Endodermal cell (in vitro differentiated cells): ENCODE results near the gene NACAD. TPM values are rescaled to one million over a fixed set of nuclear protein-coding genes. Genes with fewer than 3 reads are reported as not detected.

Experiments used
- DNase-seq: peaks from one replicate; pipeline ENCODE4 v3.0.0-alpha.2; 2017
- H3K27ac ChIP-seq: 2 replicates; pipeline ENCODE4 v1.5.1; 2013; ENCODE audit warnings: mild to moderate bottlenecking, low read depth, low read length, moderate library complexity
- H3K27me3 ChIP-seq: 2 replicates; pipeline ENCODE4 v1.6.1; 2013; ENCODE audit warnings: mild to moderate bottlenecking, low read length, moderate library complexity; ENCODE audit not compliant: insufficient read depth, control insufficient read depth, poor library complexity, severe bottlenecking
- H3K36me3 ChIP-seq: 2 replicates; pipeline ENCODE4 v1.7.0; 2013; ENCODE audit warnings: mild to moderate bottlenecking, low read length, moderate library complexity; ENCODE audit not compliant: control insufficient read depth, insufficient read depth
- H3K4me1 ChIP-seq: one replicate; pipeline ENCODE4 v1.7.0; 2013; ENCODE audit warnings: low read length; ENCODE audit not compliant: control insufficient read depth, insufficient read depth
- H3K4me3 ChIP-seq: 2 replicates; pipeline ENCODE4 v1.5.1; 2013; ENCODE audit warnings: mild to moderate bottlenecking, low read length, moderate library complexity
- H3K9ac ChIP-seq: 2 replicates; pipeline ENCODE4 v1.6.1; 2013; ENCODE audit warnings: mild to moderate bottlenecking, low read length, moderate library complexity; ENCODE audit not compliant: poor library complexity, severe bottlenecking; ENCODE audit errors: extremely low read depth
- H3K9me3 ChIP-seq: 2 replicates; pipeline ENCODE4 v1.6.1; 2013; ENCODE audit warnings: mild to moderate bottlenecking, low read length, moderate library complexity; ENCODE audit not compliant: control insufficient read depth
- H3K27ac Mint-ChIP-seq: 2 replicates; pipeline ENCODE4 v1.8.0; 2020; ENCODE audit warnings: mixed read lengths
- H3K27me3 Mint-ChIP-seq: 2 replicates; pipeline ENCODE4 v1.8.0; 2021; ENCODE audit warnings: mild to moderate bottlenecking, mixed read lengths; ENCODE audit not compliant: insufficient read depth
- H3K36me3 Mint-ChIP-seq: 2 replicates; pipeline ENCODE4 v1.8.0; 2020; ENCODE audit warnings: low read depth, mixed read lengths
- H3K4me1 Mint-ChIP-seq: 2 replicates; pipeline ENCODE4 v1.8.0; 2020; ENCODE audit warnings: mixed read lengths
- H3K4me3 Mint-ChIP-seq: 2 replicates; pipeline ENCODE4 v1.8.0; 2020; ENCODE audit warnings: mild to moderate bottlenecking, moderate library complexity, mixed read lengths
- H3K9me3 Mint-ChIP-seq: 2 replicates; pipeline ENCODE4 v1.8.0; 2020; ENCODE audit warnings: mild to moderate bottlenecking, mixed read lengths
- WGBS, 2 experiments: methylation state at CpG; one replicate each; pipeline versions ENCODE4 v1.1.5 to v1.1.7; 2013; ENCODE audit warnings: missing lambda C conversion rate in 2 of 2, mixed read lengths in 1 of 2; ENCODE audit not compliant: insufficient coverage in 1 of 2, insufficient read length in 1 of 2; 5-methylcytosine and 5-hydroxymethylcytosine counted together
- total RNA-seq, 2 donors: library from RNA; stranded (reverse); fragmentation: NEBNext Ultra II Directional in 1 of 2; extraction: Animal tissue kit (Norgen Biotek cat#: 25700) in 1 of 2; gene quantifications; 2 replicates in 1 of 2; 3 replicates in 1 of 2; pipeline ENCODE4 v1.2.1, GENCODE V29; 2021
- TF ChIP-seq, protein P1 (sequence below): fragments of 200-600 bp; sonication (generic); conservative IDR thresholded peaks from 2 replicates; pipeline ENCODE4 v1.5.0; 2021; ENCODE audit warnings: antibody characterized with exemption, mild to moderate bottlenecking

NACAD gene
- total RNA-seq, 2 donors from 2014 or later, result 5.8 to 6.7 TPM

DNA sequence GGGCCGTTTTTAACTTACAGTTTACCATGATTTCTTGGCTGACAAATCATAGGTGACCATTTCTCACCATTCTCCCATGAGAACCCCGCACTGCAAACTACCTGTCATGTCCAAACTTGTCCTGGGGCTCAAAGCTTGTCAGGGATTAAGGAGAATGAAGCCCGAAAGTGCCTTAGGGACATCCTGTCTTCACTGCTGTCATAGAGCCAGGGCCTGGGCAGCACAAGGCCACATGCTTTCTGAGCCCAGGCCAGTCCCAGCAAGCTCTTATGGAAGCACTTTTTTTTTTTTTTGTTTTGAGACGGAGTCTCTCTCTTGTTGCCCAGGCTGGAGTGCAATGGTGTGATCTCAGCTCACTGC is 54.9 kb downstream of the NACAD start:
- WGBS, 2 experiments, result 92 to 93% methylated on average over 2 to 4 of the region's 4 CpGs

DNA sequence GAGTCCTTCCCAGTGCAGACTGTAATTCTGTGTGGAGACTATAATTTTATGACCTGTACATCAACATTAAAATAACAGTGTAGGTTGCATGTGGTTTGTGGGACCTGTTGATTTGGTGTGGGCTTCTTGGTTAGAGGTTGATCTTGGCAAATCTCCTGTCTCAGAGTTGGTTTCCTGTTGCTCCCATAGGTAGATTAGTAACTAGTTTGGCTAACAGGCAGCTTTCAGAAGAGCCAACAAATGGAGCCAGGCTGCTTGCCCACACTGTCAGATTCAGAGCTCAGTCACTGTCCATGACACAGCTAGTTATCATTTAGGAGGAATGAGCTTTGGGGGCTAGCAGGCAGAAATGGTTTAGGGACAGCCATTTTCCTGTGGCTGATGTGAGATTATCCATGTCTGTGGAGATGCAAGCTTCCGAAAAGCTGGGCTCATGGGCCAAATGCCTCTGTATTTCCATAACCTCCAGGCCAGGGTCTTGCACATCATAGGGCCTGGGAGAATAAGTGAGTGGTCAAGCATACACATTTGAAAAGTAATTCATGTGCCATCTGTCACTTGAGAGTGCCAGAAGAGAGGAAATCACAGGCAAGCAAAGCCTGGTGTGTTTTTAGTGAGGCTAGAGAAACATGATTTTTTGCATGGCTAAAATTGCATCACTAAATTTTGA is 55.4 kb downstream of the NACAD start:
- Mint-ChIP-seq H3K9me3 (no peaks in the 10 kb centered on the region), H3K27me3 (no peaks in the 10 kb centered on the region), H3K4me3 (no peak overlapping the region), H3K4me1 (peaks cover 42% of the 10 kb centered on the region), H3K36me3 (peaks cover 12% of the 10 kb centered on the region), H3K27ac (no peak overlapping the region)
- no peak overlapping the region for H3K9ac ChIP-seq
- peaks cover 3% of the 10 kb centered on the region for H3K4me1 ChIP-seq
- no peaks in the 10 kb centered on the region for H3K9me3 ChIP-seq
- peaks cover 9% of the 10 kb centered on the region for H3K36me3 ChIP-seq
- TF ChIP-seq, protein P1, sequence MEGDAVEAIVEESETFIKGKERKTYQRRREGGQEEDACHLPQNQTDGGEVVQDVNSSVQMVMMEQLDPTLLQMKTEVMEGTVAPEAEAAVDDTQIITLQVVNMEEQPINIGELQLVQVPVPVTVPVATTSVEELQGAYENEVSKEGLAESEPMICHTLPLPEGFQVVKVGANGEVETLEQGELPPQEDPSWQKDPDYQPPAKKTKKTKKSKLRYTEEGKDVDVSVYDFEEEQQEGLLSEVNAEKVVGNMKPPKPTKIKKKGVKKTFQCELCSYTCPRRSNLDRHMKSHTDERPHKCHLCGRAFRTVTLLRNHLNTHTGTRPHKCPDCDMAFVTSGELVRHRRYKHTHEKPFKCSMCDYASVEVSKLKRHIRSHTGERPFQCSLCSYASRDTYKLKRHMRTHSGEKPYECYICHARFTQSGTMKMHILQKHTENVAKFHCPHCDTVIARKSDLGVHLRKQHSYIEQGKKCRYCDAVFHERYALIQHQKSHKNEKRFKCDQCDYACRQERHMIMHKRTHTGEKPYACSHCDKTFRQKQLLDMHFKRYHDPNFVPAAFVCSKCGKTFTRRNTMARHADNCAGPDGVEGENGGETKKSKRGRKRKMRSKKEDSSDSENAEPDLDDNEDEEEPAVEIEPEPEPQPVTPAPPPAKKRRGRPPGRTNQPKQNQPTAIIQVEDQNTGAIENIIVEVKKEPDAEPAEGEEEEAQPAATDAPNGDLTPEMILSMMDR, result no peak
- H3K4me3 ChIP-seq, result no peak overlapping the region
- 88 to 93% methylated on average over 1 of the region's 1 CpG for WGBS, 2 experiments
- no peak overlapping the region for H3K27ac ChIP-seq
- no peaks in the 10 kb centered on the region for H3K27me3 ChIP-seq
- DNase-seq, result no peak

More for the DNA sequence above, 54.9 kb downstream of the NACAD start:
- H3K4me1 Mint-ChIP-seq, result peaks cover 42% of the 10 kb centered on the region
- no peak overlapping the region for H3K27ac Mint-ChIP-seq
- no peaks in the 10 kb centered on the region for H3K9me3 ChIP-seq
- no peaks in the 10 kb centered on the region for H3K27me3 Mint-ChIP-seq
- DNase-seq, result no peak
- no peak overlapping the region for H3K4me3 Mint-ChIP-seq
- no peak overlapping the region for H3K27ac ChIP-seq
- peaks cover 3% of the 10 kb centered on the region for H3K4me1 ChIP-seq
- no peaks in the 10 kb centered on the region for H3K27me3 ChIP-seq
- no peak overlapping the region for H3K4me3 ChIP-seq
- no peak overlapping the region for H3K9ac ChIP-seq
- peaks cover 14% of the 10 kb centered on the region for H3K36me3 ChIP-seq
- peaks cover 17% of the 10 kb centered on the region for H3K36me3 Mint-ChIP-seq
- no peaks in the 10 kb centered on the region for H3K9me3 Mint-ChIP-seq
- TF ChIP-seq, protein P1, result no peak

DNA sequence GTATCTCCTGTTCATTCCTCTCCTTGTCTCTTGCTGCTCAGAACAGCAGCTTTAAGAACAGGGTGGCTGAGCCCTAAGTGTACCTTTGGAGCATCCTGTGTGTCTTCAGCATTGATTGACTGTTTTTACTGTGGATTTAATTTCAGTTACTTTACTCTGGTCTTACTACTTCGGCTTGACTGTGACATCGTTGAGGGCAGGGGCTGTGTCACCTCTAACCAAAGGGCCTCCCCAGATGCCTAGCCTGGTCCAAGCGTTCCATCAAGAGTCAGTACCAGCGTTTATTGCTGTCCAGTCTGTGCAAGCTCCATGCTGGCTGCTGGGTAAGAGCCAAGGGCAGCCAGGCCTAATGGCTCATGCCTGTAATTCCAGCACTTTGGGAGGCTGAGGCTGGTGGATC is 56.3 kb downstream of the NACAD start:
- TF ChIP-seq, protein P1, result no peak
- Histone ChIP-seq H3K4me3 (no peak overlapping the region), H3K36me3 (peaks cover 12% of the 10 kb centered on the region), H3K27ac (no peak overlapping the region), H3K9ac (no peak overlapping the region), H3K9me3 (no peaks in the 10 kb centered on the region), H3K27me3 (no peaks in the 10 kb centered on the region), H3K4me1 (peaks cover 3% of the 10 kb centered on the region)
- 90% methylated on average over 4 of the region's 4 CpGs for WGBS, 2 experiments
- Mint-ChIP-seq H3K4me1 (peaks cover 34% of the 10 kb centered on the region), H3K27me3 (no peaks in the 10 kb centered on the region), H3K4me3 (no peak overlapping the region), H3K36me3 (peaks cover 16% of the 10 kb centered on the region), H3K9me3 (no peaks in the 10 kb centered on the region), H3K27ac (peak overlapping the region; percentile 7)
- DNase-seq, result no peak
